Measurements from ENCODE around the gene FCRL5.

DNA sequence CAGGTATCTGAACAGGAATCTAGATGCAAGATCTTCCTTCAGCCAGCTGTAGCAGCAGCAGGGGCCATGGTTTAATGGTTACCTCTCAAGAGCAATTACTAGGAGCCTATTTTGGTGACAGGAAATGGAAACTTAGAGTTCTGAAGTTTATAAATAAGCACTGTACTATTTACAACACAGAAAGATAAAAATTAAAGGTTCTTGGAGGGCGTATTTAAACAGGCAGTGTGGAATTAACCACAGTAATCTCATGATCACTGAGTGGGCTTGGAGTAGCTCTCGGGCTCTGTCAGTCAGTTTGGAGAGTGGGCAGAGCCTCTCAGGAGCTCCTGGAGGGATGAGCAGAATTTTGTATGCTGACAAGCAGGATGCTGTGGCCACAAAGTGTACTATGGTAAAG lies 10.2 kb upstream of the FCRL5 start:
- no peak for TF ChIP-seq EZH2 (IDR thresholded peaks at IDR 0.05)
- TF ChIP-seq POLR2AphosphoS5 (IDR thresholded peaks at IDR 0.05; ENCODE audit: borderline replicate concordance, low read depth, low read length) = no peak
- TF ChIP-seq FOXP2 (optimal IDR thresholded peaks at IDR 0.05; ENCODE audit: control extremely low read depth, extremely low read length, insufficient read depth) = no peak

All from SK-N-MC (cell line).